Measurements from ENCODE around the gene SORL1.

DNA sequence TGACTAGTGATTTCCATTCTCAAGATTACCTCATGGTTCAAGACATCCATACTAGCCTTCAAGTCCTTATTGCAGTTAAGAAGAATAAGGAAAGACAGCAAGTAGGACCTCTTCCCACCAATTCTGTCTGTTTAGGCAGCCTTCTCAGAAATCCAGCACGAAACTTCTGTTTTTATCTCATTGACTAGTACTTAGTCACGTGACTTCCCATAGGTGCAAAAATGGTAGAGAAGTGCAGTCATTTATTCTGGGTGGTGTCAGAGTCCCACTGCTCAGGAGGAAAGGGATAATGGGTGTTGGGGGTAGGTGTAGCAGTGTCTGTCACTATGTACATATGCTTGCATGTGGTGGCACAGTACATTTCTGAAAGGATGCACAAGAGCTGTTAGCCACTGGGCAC is 58.3 kb downstream of the SORL1 start:
- TF ChIP-seq EZH2 (IDR thresholded peaks at IDR 0.05; ENCODE audit: insufficient read depth, poor library complexity, severe bottlenecking): no peak
- no peak for TF ChIP-seq EZH2phosphoT487 (IDR thresholded peaks at IDR 0.05; ENCODE audit: insufficient read depth, low read depth)

All from GM23248 (cell line).